HEK293 (cell line): Measurements from ENCODE around the gene FYB1.

ENCODE experiments used
- CTCF ChIA-PET: fragments of 350-600 bp; formaldehyde crosslinking; extraction: SDS; loops from one replicate; lab custom pipeline; 2021; ENCODE audit warnings: antibody characterized with exemption; lab: Yijun Ruan, JAX
- POLR2A ChIA-PET: fragments of 300-600 bp; formaldehyde crosslinking; extraction: SDS; loops from one replicate; lab custom pipeline; 2020; ENCODE audit warnings: antibody characterized with exemption, inconsistent platforms; lab: Yijun Ruan, JAX
- H3K27ac ChIP-seq: fragments of 200-500 bp; sonication (Bioruptor generic); 2 replicates; pipeline ENCODE4 v1.5.1; 2014; ENCODE audit warnings: low read depth, low read length, control low read depth, inconsistent platforms; ENCODE audit errors: extremely low read depth
- H3K36me3 ChIP-seq, 2 experiments: fragments of 200-500 bp in 1 of 2; sonication (Bioruptor generic) in 1 of 2; 1 replicate in 1 of 2; 2 replicates in 1 of 2; pipeline ENCODE4 v1.5.1; 2014 to 2017; ENCODE audit warnings: inconsistent platforms in 2 of 2, low read length in 2 of 2; ENCODE audit not compliant: control insufficient read depth in 2 of 2, insufficient read depth in 1 of 2
- H3K4me1 ChIP-seq: fragments of 200-500 bp; sonication (Bioruptor generic); 2 replicates; pipeline ENCODE4 v1.5.1; 2014; ENCODE audit warnings: mild to moderate bottlenecking, low read length, inconsistent platforms; ENCODE audit not compliant: control insufficient read depth, insufficient read depth
- H3K4me3 ChIP-seq: 2 replicates; pipeline ENCODE4 v1.5.1; 2011; ENCODE audit warnings: low read depth, mild to moderate bottlenecking, control low read depth, low read length, moderate library complexity
- H3K9me3 ChIP-seq: fragments of 200-500 bp; sonication (Bioruptor generic); 2 replicates; pipeline ENCODE4 v1.5.1; 2014; ENCODE audit warnings: low read depth, low read length, inconsistent platforms; ENCODE audit not compliant: control insufficient read depth, insufficient read depth
- GFI1B ChIP-seq: fragments of 450-650 bp; formaldehyde crosslinking; IDR thresholded peaks from 2 replicates; pipeline ENCODE4 v1.5.1; 2016; ENCODE audit warnings: missing biosample characterization, missing genetic modification characterization
- GLIS2 ChIP-seq: fragments of 450-650 bp; formaldehyde crosslinking; IDR thresholded peaks from 2 replicates; pipeline ENCODE4 v1.5.1; 2016; ENCODE audit warnings: missing biosample characterization, missing genetic modification characterization
- HOXA7 ChIP-seq: sonication (generic); formaldehyde crosslinking; IDR thresholded peaks from 2 replicates; pipeline ENCODE4 v1.8.1; 2022; ENCODE audit warnings: missing genetic modification reagents, borderline replicate concordance
- HOXD13 ChIP-seq: sonication (generic); formaldehyde crosslinking; IDR thresholded peaks from 2 replicates; pipeline ENCODE4 v1.8.0; 2022; ENCODE audit warnings: missing genetic modification reagents, borderline replicate concordance
- MZF1 ChIP-seq: fragments of 450-650 bp; formaldehyde crosslinking; IDR thresholded peaks from 2 replicates; pipeline ENCODE4 v1.5.1; 2017; ENCODE audit warnings: missing biosample characterization, missing genetic modification characterization, borderline replicate concordance
- PRDM2 ChIP-seq: fragments of 450-650 bp; formaldehyde crosslinking; IDR thresholded peaks from 2 replicates; pipeline ENCODE4 v1.5.1; 2016; ENCODE audit warnings: missing biosample characterization, missing genetic modification characterization, borderline replicate concordance
- SALL2 ChIP-seq: fragments of 450-650 bp; formaldehyde crosslinking; IDR thresholded peaks from 2 replicates; pipeline ENCODE4 v1.5.0; 2017; ENCODE audit warnings: missing biosample characterization, mild to moderate bottlenecking, missing genetic modification characterization, borderline replicate concordance
- SP2 ChIP-seq: fragments of 450-650 bp; formaldehyde crosslinking; IDR thresholded peaks from 2 replicates; pipeline ENCODE4 v1.5.1; 2016; ENCODE audit warnings: missing biosample characterization, missing genetic modification characterization
- ZNF10 ChIP-seq: fragments of 450-650 bp; formaldehyde crosslinking; IDR thresholded peaks from 2 replicates; pipeline ENCODE4 v1.5.1; 2017; ENCODE audit warnings: missing biosample characterization, missing genetic modification characterization
- ZNF133 ChIP-seq: fragments of 450-650 bp; formaldehyde crosslinking; IDR thresholded peaks from 2 replicates; pipeline ENCODE4 v1.5.1; 2016; ENCODE audit warnings: missing biosample characterization, missing genetic modification characterization
- ZNF155 ChIP-seq: fragments of 450-650 bp; formaldehyde crosslinking; IDR thresholded peaks from 2 replicates; pipeline ENCODE4 v1.5.1; 2016; ENCODE audit warnings: missing biosample characterization, missing genetic modification characterization
- ZNF157 ChIP-seq: fragments of 450-650 bp; formaldehyde crosslinking; IDR thresholded peaks from 2 replicates; pipeline ENCODE4 v1.5.1; 2016; ENCODE audit warnings: missing biosample characterization, missing genetic modification characterization
- ZNF211 ChIP-seq: fragments of 450-650 bp; formaldehyde crosslinking; IDR thresholded peaks from 2 replicates; pipeline ENCODE4 v1.5.1; 2016; ENCODE audit warnings: low read depth, missing biosample characterization, missing genetic modification characterization
- ZNF223 ChIP-seq: fragments of 450-650 bp; formaldehyde crosslinking; IDR thresholded peaks from 2 replicates; pipeline ENCODE4 v1.5.1; 2016; ENCODE audit warnings: missing biosample characterization, missing genetic modification characterization
- ZNF335 ChIP-seq: fragments of 450-650 bp; formaldehyde crosslinking; conservative IDR thresholded peaks from 2 replicates; pipeline ENCODE4 v1.5.1; 2016; ENCODE audit warnings: missing biosample characterization, missing genetic modification characterization
- ZNF366 ChIP-seq: fragments of 450-650 bp; formaldehyde crosslinking; conservative IDR thresholded peaks from 2 replicates; pipeline ENCODE4 v1.5.1; 2016; ENCODE audit warnings: missing biosample characterization, missing genetic modification characterization
- ZNF37A ChIP-seq: fragments of 450-650 bp; IDR thresholded peaks from 2 replicates; pipeline ENCODE4 v1.5.1; 2018; ENCODE audit warnings: missing biosample characterization, missing genetic modification characterization
- ZNF416 ChIP-seq: fragments of 450-650 bp; formaldehyde crosslinking; IDR thresholded peaks from 2 replicates; pipeline ENCODE4 v1.5.1; 2016; ENCODE audit warnings: missing biosample characterization, missing genetic modification characterization
- ZNF585B ChIP-seq: fragments of 450-650 bp; formaldehyde crosslinking; IDR thresholded peaks from 2 replicates; pipeline ENCODE4 v1.5.1; 2016; ENCODE audit warnings: missing biosample characterization, missing genetic modification characterization
- ZNF623 ChIP-seq: fragments of 450-650 bp; formaldehyde crosslinking; IDR thresholded peaks from 2 replicates; pipeline ENCODE4 v1.5.1; 2016; ENCODE audit warnings: missing biosample characterization, missing genetic modification characterization
- ZNF830 ChIP-seq: fragments of 450-650 bp; IDR thresholded peaks from 2 replicates; pipeline ENCODE4 v1.5.0; 2018; ENCODE audit warnings: missing biosample characterization, missing genetic modification characterization, low read depth, mild to moderate bottlenecking, moderate library complexity
- ZXDB ChIP-seq: fragments of 450-650 bp; formaldehyde crosslinking; IDR thresholded peaks from 2 replicates; pipeline ENCODE4 v1.5.1; 2016; ENCODE audit warnings: missing biosample characterization, missing genetic modification characterization
- TF ChIP-seq, protein P1 (sequence below): fragments of 450-650 bp; formaldehyde crosslinking; IDR thresholded peaks from 2 replicates; pipeline ENCODE4 v1.5.1; 2016; ENCODE audit warnings: missing biosample characterization, missing genetic modification characterization, borderline replicate concordance
- TF ChIP-seq, protein P2 (sequence below): fragments of 450-650 bp; formaldehyde crosslinking; IDR thresholded peaks from 2 replicates; pipeline ENCODE4 v1.5.1; 2016; ENCODE audit warnings: missing biosample characterization, missing genetic modification characterization

The FYB1 gene

GRCh38 chr5:39158127-39158593 is 61.2 kb downstream of the FYB1 start:
- TF ChIP-seq HOXA7 (CRISPR knock-in tag) = no peak
- TF ChIP-seq GFI1B (tag by site-specific recombination) = no peak
- TF ChIP-seq, protein P1, sequence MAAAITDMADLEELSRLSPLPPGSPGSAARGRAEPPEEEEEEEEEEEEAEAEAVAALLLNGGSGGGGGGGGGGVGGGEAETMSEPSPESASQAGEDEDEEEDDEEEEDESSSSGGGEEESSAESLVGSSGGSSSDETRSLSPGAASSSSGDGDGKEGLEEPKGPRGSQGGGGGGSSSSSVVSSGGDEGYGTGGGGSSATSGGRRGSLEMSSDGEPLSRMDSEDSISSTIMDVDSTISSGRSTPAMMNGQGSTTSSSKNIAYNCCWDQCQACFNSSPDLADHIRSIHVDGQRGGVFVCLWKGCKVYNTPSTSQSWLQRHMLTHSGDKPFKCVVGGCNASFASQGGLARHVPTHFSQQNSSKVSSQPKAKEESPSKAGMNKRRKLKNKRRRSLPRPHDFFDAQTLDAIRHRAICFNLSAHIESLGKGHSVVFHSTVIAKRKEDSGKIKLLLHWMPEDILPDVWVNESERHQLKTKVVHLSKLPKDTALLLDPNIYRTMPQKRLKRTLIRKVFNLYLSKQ (tag by site-specific recombination) = no peak
- TF ChIP-seq ZNF223 = no peak
- TF ChIP-seq ZNF366 (tag by site-specific recombination) = no peak
- no peak for TF ChIP-seq ZNF585B (tag by site-specific recombination)
- Histone ChIP-seq H3K36me3 (no peaks in the 10 kb centered on the region), H3K9me3 (no peaks in the 10 kb centered on the region), H3K27ac (no peak overlapping the region), H3K4me1 (no peaks in the 10 kb centered on the region), H3K4me3 (no peak overlapping the region)
- CTCF ChIA-PET = interaction anchor here (0.9 kb wide), 1 partner anchor 60 kb away, joined by 3 read pairs; no protein-coding TSS in a partner anchor
- POLR2A ChIA-PET = no interaction called here

DNA sequence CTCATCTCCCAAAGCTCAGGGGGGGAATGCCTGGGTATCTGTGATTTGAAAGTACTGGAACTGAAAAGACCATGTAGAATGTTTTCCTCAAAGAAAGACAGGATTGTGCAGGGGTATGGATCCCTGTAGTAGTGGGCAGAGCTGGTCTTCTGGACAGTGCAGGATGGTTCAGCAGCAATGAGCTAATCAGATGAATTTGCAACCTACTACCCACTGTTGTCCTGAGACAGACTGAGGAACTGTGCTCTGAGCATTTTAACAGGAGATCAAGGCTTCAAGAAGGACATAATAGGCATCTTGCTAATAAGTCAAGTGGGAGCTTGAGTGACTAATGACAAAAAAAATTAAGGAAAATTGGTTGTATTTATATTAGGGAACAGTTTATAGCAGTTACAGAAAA is 61.7 kb downstream of the FYB1 start:
- H3K4me3 ChIP-seq = no peak overlapping the region
- H3K27ac ChIP-seq = no peak overlapping the region
- CTCF ChIA-PET = interaction anchor here (0.9 kb wide), 1 partner anchor 60 kb away, joined by 4 read pairs; no protein-coding TSS in a partner anchor
- POLR2A ChIA-PET = no interaction called here
- H3K4me1 ChIP-seq = no peaks in the 10 kb centered on the region
- no peaks in the 10 kb centered on the region for H3K36me3 ChIP-seq
- H3K9me3 ChIP-seq = no peaks in the 10 kb centered on the region
- TF ChIP-seq ZNF623 (tag by site-specific recombination) = no peak
- TF ChIP-seq, protein P2, sequence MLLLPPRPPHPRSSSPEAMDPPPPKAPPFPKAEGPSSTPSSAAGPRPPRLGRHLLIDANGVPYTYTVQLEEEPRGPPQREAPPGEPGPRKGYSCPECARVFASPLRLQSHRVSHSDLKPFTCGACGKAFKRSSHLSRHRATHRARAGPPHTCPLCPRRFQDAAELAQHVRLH (tag by site-specific recombination) = no peak
- TF ChIP-seq PRDM2 = no peak
- no peak for TF ChIP-seq SALL2 (tag by site-specific recombination)
- TF ChIP-seq ZNF335 (tag by site-specific recombination) = no peak
- no peak for TF ChIP-seq ZNF155 (tag by site-specific recombination)
- no peak for TF ChIP-seq ZXDB (tag by site-specific recombination)
- no peak for TF ChIP-seq ZNF830

- no peaks in the 10 kb centered on the region for H3K36me3 ChIP-seq
- TF ChIP-seq ZNF416 (no peak), MZF1 (no peak), HOXD13 (no peak), ZNF211 (tag by site-specific recombination) (no peak), SP2 (no peak), ZNF133 (tag by site-specific recombination) (no peak), ZNF37A (tag by site-specific recombination) (no peak), ZNF157 (tag by site-specific recombination) (no peak), GLIS2 (no peak), ZNF10 (tag by site-specific recombination) (no peak)
- TF ChIP-seq, all 188 proteins: peak for 0
- H3K9me3 ChIP-seq = no peaks in the 10 kb centered on the region
- no peak overlapping the region for H3K27ac ChIP-seq
- POLR2A ChIA-PET = no interaction called here
- H3K4me3 ChIP-seq = no peak overlapping the region
- H3K4me1 ChIP-seq = no peaks in the 10 kb centered on the region
- CTCF ChIA-PET = interaction anchor here (0.6 to 1.5 kb wide), 5 partner anchors 61 to 774 kb away, joined by 3 to 5 read pairs (median 4); no protein-coding TSS in a partner anchor
Measured at GRCh38 chr5:39156082-39156481, 63.3 kb downstream of the FYB1 start.
